Fibroblast of lung (primary cell): ENCODE results near the gene SMNDC1. TPM values are rescaled to one million over a fixed set of nuclear protein-coding genes. Genes with fewer than 3 reads are reported as not detected.

Experiments used
- DNase-seq, 2 donors: peaks; one replicate each; pipeline versions ENCODE4 v3.0.0 to v3.0.0-alpha.2; 2010; ENCODE audit warnings: low read depth in 2 of 2
- H2AFZ ChIP-seq: 2 replicates; pipeline ENCODE4 v1.5.1; 2012; ENCODE audit warnings: low read length, control low read depth, inconsistent platforms
- H3K27ac ChIP-seq: 2 replicates; pipeline ENCODE4 v1.5.1; 2011; ENCODE audit warnings: low read length, control low read depth; ENCODE audit not compliant: insufficient read depth
- H3K27me3 ChIP-seq: 2 replicates; pipeline ENCODE4 v1.5.1; 2011; ENCODE audit warnings: mild to moderate bottlenecking, low read length; ENCODE audit not compliant: control insufficient read depth, insufficient read depth
- H3K36me3 ChIP-seq: 2 replicates; pipeline ENCODE4 v1.5.1; 2011; ENCODE audit warnings: low read length; ENCODE audit not compliant: control insufficient read depth, insufficient read depth
- H3K4me1 ChIP-seq: 2 replicates; pipeline ENCODE4 v1.5.1; 2011; ENCODE audit warnings: low read length; ENCODE audit not compliant: control insufficient read depth, insufficient read depth; ENCODE audit errors: extremely low read depth
- H3K4me2 ChIP-seq: 2 replicates; pipeline ENCODE4 v1.5.1; 2011; ENCODE audit warnings: low read length, control low read depth; ENCODE audit not compliant: insufficient read depth; ENCODE audit errors: extremely low read depth
- H3K4me3 ChIP-seq, 4 experiments: fragments of 200-600 bp in 1 of 4; sonication (generic) in 1 of 4; replicated peaks in 1 of 4; 2 replicates each; pipeline ENCODE4 v1.5.1; 2011 to 2016; ENCODE audit warnings: low read length in 4 of 4, low read depth in 3 of 4, mild to moderate bottlenecking in 3 of 4, control low read depth in 2 of 4, inconsistent platforms in 1 of 4, mixed read lengths in 1 of 4; ENCODE audit not compliant: insufficient read depth in 1 of 4; ENCODE audit errors: control extremely low read depth in 1 of 4
- H3K79me2 ChIP-seq: 2 replicates; pipeline ENCODE4 v1.5.1; 2012; ENCODE audit warnings: mild to moderate bottlenecking, low read length, inconsistent platforms; ENCODE audit not compliant: control insufficient read depth, insufficient read depth
- H3K9ac ChIP-seq: 2 replicates; pipeline ENCODE4 v1.5.1; 2011; ENCODE audit warnings: mild to moderate bottlenecking, low read length, control low read depth; ENCODE audit not compliant: insufficient read depth
- H3K9me3 ChIP-seq: 2 replicates; pipeline ENCODE4 v1.5.1; 2012; ENCODE audit warnings: low read depth, low read length; ENCODE audit not compliant: control insufficient read depth, insufficient read depth
- H4K20me1 ChIP-seq: 2 replicates; pipeline ENCODE4 v1.5.1; 2011; ENCODE audit warnings: low read length; ENCODE audit not compliant: control insufficient read depth, insufficient read depth; ENCODE audit errors: extremely low read depth
- CTCF ChIP-seq, 2 donors: IDR thresholded peaks in 1 of 2; conservative IDR thresholded peaks in 1 of 2; 1 replicate in 1 of 2; 2 replicates in 1 of 2; pipeline ENCODE4 v1.5.1; 2011 to 2012; ENCODE audit warnings: low read length in 2 of 2, control low read depth in 1 of 2, inconsistent platforms in 1 of 2, low read depth in 1 of 2, mild to moderate bottlenecking in 1 of 2
- EZH2 ChIP-seq: IDR thresholded peaks from 2 replicates; pipeline ENCODE4 v1.5.1; 2012; ENCODE audit warnings: low read length, control low read depth, mild to moderate bottlenecking; ENCODE audit errors: missing control alignments
- polyA plus RNA-seq, 2 donors: library from polyadenylated mRNA; depleted of rRNA in 1 of 2; stranded (reverse) in 1 of 2; unstranded in 1 of 2; fragments of >200 nt; gene quantifications; 2 replicates each; pipeline ENCODE4 v1.2.1, GENCODE V29; 2011 to 2012; ENCODE audit warnings: missing spikeins in 1 of 2
- total RNA-seq: library from RNA; depleted of rRNA; stranded (reverse); fragments of >200 nt; gene quantifications from 2 replicates; pipeline ENCODE4 v1.2.1, GENCODE V29; 2014

The SMNDC1 gene
- total and polyA plus RNA-seq, 2 donors (not counting 1 experiment from before 2014, with no cell fraction given) = 8.9 to 19.4 TPM

- no peak for DNase-seq
- no peaks in the 10 kb centered on the region for H3K79me2 ChIP-seq
- no peaks in the 10 kb centered on the region for H3K9me3 ChIP-seq
- no peak overlapping the region for H3K4me3 ChIP-seq
- H3K27ac ChIP-seq = no peak overlapping the region
- H3K27me3 ChIP-seq = no peaks in the 10 kb centered on the region
- no peaks in the 10 kb centered on the region for H3K36me3 ChIP-seq
- no peak for TF ChIP-seq CTCF (conservative IDR thresholded peaks at IDR 0.05 in 1 of 2, IDR thresholded peaks at IDR 0.05 in 1 of 2; ENCODE audit: low read depth in 1 of 2, low read length in 2 of 2)
- TF ChIP-seq EZH2 = no peak
- no peaks in the 10 kb centered on the region for H4K20me1 ChIP-seq
- H3K9ac ChIP-seq = no peak overlapping the region
- H3K4me2 ChIP-seq = no peak overlapping the region
- H3K4me1 ChIP-seq = no peaks in the 10 kb centered on the region
- H2AFZ ChIP-seq = no peak overlapping the region
Measured at GRCh38 chr10:110244550-110244949, 60.2 kb downstream of the SMNDC1 start.

- H4K20me1 ChIP-seq = no peaks in the 10 kb centered on the region
- H3K4me3 ChIP-seq = no peak overlapping the region
- H3K4me1 ChIP-seq = no peaks in the 10 kb centered on the region
- H3K9ac ChIP-seq = no peak overlapping the region
- H3K79me2 ChIP-seq = no peaks in the 10 kb centered on the region
- H3K27me3 ChIP-seq = no peaks in the 10 kb centered on the region
- DNase-seq = no peak
- H3K9me3 ChIP-seq = no peaks in the 10 kb centered on the region
- no peak overlapping the region for H3K4me2 ChIP-seq
- no peak overlapping the region for H3K27ac ChIP-seq
- no peak overlapping the region for H2AFZ ChIP-seq
- TF ChIP-seq EZH2 (no peak), CTCF (conservative IDR thresholded peaks at IDR 0.05 in 1 of 2, IDR thresholded peaks at IDR 0.05 in 1 of 2; ENCODE audit: low read depth in 1 of 2, low read length in 2 of 2) (no peak)
- H3K36me3 ChIP-seq = no peaks in the 10 kb centered on the region
Measured at GRCh38 chr10:110242511-110242910, 62.2 kb downstream of the SMNDC1 start.

GRCh38 chr10:110241841-110242240 is 62.9 kb downstream of the SMNDC1 start:
- no peaks in the 10 kb centered on the region for H4K20me1 ChIP-seq
- H3K36me3 ChIP-seq = no peaks in the 10 kb centered on the region
- H3K9me3 ChIP-seq = no peaks in the 10 kb centered on the region
- no peaks in the 10 kb centered on the region for H3K4me1 ChIP-seq
- H2AFZ ChIP-seq = no peak overlapping the region
- H3K27ac ChIP-seq = no peak overlapping the region
- no peak overlapping the region for H3K9ac ChIP-seq
- H3K27me3 ChIP-seq = no peaks in the 10 kb centered on the region
- H3K4me3 ChIP-seq = no peak overlapping the region
- no peak for DNase-seq
- no peak overlapping the region for H3K4me2 ChIP-seq
- TF ChIP-seq CTCF (conservative IDR thresholded peaks at IDR 0.05 in 1 of 2, IDR thresholded peaks at IDR 0.05 in 1 of 2; ENCODE audit: low read depth in 1 of 2, low read length in 2 of 2) = no peak
- no peak for TF ChIP-seq EZH2
- no peaks in the 10 kb centered on the region for H3K79me2 ChIP-seq
